SW 1271 (cell line): ENCODE results near the gene TAB3.

Experiments used
- DNase-seq, 2 experiments: peaks; one replicate each; lab custom pipeline; 2025; lab: John Stamatoyannopoulos, UW

TAB3 gene

GRCh38 chrX:30883138-30883537 lies 5.9 kb downstream of the TAB3 start:
- no peak for DNase-seq

- DNase-seq: no peak
Measured at GRCh38 chrX:30881797-30882196, 7.3 kb downstream of the TAB3 start.

GRCh38 chrX:30881390-30881789 lies 7.7 kb downstream of the TAB3 start:
- DNase-seq: no peak

- DNase-seq: no peak
Measured at GRCh38 chrX:30880058-30880457, 9.0 kb downstream of the TAB3 start.

- no peak for DNase-seq
Measured at GRCh38 chrX:30876367-30876766, 12.7 kb downstream of the TAB3 start.

- DNase-seq: peak in 1 of 2 experiments; percentile 0
Measured at GRCh38 chrX:30875957-30876356, 13.1 kb downstream of the TAB3 start.

GRCh38 chrX:30874851-30875250 lies 14.2 kb downstream of the TAB3 start:
- DNase-seq: no peak

- no peak for DNase-seq
Measured at GRCh38 chrX:30870572-30870971, 18.5 kb downstream of the TAB3 start.

GRCh38 chrX:30865612-30866011 lies 23.4 kb downstream of the TAB3 start:
- DNase-seq: no peak

- no peak for DNase-seq
Measured at GRCh38 chrX:30865015-30865414, 24.0 kb downstream of the TAB3 start.

GRCh38 chrX:30864383-30864785 lies 24.7 kb downstream of the TAB3 start:
- no peak for DNase-seq

- no peak for DNase-seq
Measured at GRCh38 chrX:30863974-30864373, 25.1 kb downstream of the TAB3 start.

GRCh38 chrX:30858098-30858497 lies 31.0 kb downstream of the TAB3 start:
- DNase-seq: no peak

- no peak for DNase-seq
Measured at GRCh38 chrX:30851449-30851848, 37.6 kb downstream of the TAB3 start.

GRCh38 chrX:30835373-30835772 lies 53.7 kb downstream of the TAB3 start:
- no peak for DNase-seq

GRCh38 chrX:30833896-30834295 lies 55.2 kb downstream of the TAB3 start:
- DNase-seq: no peak

- DNase-seq: no peak
Measured at GRCh38 chrX:30831082-30831481, 58.0 kb downstream of the TAB3 start.

GRCh38 chrX:30830326-30830943 lies 58.6 kb downstream of the TAB3 start:
- no peak for DNase-seq

GRCh38 chrX:30824275-30824674 lies 64.8 kb downstream of the TAB3 start:
- DNase-seq: no peak

GRCh38 chrX:30822764-30823163 lies 66.3 kb downstream of the TAB3 start:
- no peak for DNase-seq

GRCh38 chrX:30822068-30822681 lies 66.9 kb downstream of the TAB3 start:
- DNase-seq: no peak

GRCh38 chrX:30821116-30821515 lies 67.9 kb downstream of the TAB3 start:
- no peak for DNase-seq

- no peak for DNase-seq
Measured at GRCh38 chrX:30819080-30819479, 70.0 kb downstream of the TAB3 start.

GRCh38 chrX:30816079-30816478 lies 73.0 kb downstream of the TAB3 start:
- DNase-seq: no peak
